SW480 (cell line): ENCODE results near the gene TMEM115.
"Not testable (repeated sequence)": the region's sequence is repeated elsewhere in the genome, so short reads cannot be mapped to it uniquely, and the experiment has no call there.

ENCODE experiments used
- DNase-seq: peaks from one replicate; pipeline ENCODE4 v3.0.0-alpha.2; 2016; ENCODE audit warnings: low spot score

TMEM115 gene

DNA sequence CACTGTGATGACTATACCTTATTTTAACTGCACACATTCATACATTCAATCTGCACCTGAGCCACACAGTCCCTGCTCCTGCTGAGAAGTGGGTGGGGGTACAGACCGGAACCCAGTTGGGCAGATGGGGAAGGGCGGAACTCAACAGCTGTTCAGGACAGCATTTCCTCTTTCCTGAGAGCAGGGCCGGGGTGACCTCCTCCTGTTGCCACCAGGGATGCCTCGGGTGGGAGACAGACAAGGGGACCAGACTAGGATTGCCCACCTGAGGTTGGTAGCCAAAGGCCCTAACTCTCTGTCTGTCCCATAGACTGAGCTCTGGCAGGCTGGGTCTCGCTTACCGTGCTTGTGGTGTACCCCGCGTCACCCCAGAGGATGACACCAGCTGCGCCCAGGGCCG is 40.7 kb downstream of the TMEM115 start:
- DNase-seq = no peak

DNA sequence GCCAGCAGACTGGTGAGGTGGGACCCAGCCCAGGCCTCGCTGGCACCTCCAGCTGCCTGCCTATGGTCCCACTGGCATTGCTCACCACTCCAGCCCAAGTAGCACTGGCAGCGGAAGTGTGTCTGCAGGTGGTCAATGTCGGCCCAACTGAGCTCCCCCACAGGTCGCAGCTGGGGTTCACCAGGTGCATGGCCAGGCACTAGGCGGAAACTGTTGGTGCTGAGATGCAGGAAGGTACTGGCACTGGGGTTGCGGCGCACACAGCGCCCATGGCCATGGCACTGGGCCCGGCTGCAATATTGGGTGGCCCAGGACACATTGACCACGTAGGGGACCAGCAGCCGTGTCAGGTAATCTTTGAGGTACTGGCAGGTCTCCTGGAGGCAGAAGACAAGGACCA is 41.2 kb downstream of the TMEM115 start:
- DNase-seq = no peak

DNA sequence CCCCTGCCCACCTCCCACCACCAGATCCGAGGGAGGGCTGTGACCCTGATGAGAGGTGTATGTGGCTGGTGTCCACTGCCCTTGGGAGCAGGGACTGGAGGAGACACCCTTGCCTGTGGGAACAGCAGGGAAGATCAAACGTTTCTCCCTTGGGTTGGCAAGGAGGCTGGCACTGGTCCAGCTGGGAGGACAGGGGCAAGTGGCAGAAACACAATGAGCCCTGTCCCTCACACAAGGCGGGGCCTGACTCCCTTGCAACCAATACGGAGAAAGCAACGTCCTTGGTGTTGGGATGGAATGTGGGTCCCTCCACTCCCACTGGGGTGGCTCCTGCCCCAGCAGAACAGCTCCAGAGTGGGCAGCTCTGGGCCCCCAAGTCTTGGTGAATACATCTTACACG is 42.0 kb downstream of the TMEM115 start:
- DNase-seq = peak; percentile 88

DNA sequence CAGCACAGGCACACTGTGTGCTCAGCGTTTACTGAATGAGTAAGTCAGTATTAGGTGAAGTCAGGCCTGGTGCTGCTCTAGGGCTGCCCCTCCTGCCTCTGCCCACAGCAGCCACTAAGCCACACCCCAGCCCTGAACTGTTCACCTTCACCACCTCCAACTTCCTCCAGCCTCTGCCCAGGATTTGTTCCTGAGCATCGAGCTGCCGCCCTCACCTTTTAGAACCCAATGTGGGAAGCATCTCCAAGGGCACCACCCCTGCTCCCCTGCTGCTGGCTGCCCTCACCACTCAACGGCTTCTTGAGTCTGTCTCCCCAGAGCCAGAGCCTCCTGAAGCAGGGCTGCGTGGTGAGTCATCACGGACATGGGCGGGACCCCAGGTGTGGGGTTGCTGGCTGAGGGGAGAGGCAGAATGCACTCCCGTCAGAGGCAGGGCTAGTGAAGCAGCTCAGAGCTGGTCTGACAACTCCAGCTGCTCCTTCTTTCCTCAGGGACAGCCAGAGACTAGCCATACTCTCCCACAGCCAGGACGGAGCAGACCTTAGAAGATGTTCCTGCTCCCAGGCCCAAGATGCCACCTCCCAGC is 42.6 kb downstream of the TMEM115 start:
- DNase-seq = peak; percentile 95

DNA sequence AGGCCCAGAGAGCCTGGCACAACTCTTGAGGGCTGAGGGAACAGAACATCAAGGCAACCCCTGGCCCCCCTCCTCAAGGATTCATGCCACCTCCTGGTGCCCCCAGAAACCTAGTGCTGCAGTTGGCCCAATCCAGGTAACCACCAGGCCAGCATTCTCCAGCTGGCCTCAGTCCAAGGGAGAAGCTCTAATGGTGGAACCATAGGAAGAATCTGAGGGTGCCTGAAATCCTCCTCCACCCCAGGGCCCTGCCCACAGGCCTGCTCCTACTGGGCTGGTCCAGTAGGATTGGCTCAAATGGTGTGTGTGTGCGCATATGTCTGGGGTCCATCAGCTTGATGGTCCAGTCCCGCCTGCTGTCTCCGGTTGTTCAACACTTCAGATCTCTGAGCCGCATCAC is 44.5 kb downstream of the TMEM115 start:
- no peak for DNase-seq

DNA sequence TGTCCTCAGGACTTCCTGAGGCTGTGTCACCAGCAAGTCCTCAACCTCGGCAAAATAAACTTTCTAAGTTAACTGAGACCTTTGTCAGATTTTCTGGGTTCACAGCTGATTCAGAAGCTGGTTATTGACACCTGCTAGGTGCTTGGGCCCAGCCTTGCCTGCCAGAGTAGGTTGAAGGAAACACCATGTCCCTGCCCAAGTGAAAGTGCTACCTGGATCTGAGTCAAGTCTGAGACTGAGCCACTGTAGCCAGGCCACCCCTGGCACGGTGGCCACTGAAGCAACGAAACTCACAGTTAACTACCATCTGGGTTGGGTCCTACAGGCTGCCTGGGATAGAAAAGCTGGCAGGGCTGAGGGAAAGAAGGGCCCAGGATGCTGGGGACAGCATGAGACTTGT is 45.0 kb downstream of the TMEM115 start:
- DNase-seq = no peak

DNA sequence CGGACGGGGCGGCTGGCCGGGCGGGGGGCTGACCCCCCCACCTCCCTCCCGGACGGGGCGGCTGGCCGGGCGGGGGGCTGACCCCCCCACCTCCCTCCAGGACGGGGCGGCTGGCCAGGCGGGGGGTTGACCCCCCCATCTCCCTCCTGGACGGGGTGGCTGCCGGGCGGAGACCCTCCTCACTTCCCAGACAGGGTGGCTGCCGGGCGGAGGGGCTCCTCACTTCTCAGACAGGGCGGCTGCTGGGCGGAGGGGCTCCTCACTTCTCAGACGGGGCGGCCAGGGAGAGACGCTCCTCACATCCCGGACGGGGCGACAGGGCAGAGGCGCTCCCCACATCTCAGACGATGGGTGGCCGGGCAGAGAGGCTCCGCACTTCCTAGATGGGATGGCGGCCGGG is 47.3 kb downstream of the TMEM115 start:
- not testable (repeated sequence) for DNase-seq
